ENCODE measurements around the gene HSD11B1. TPM values are rescaled to one million over a fixed set of nuclear protein-coding genes. Genes with fewer than 3 reads are reported as not detected.

Gene HSD11B1
- total and polyA plus RNA-seq, 2 donors (not counting 3 experiments of a cell fraction or from before 2014, with no cell fraction given) = not detected

DNA sequence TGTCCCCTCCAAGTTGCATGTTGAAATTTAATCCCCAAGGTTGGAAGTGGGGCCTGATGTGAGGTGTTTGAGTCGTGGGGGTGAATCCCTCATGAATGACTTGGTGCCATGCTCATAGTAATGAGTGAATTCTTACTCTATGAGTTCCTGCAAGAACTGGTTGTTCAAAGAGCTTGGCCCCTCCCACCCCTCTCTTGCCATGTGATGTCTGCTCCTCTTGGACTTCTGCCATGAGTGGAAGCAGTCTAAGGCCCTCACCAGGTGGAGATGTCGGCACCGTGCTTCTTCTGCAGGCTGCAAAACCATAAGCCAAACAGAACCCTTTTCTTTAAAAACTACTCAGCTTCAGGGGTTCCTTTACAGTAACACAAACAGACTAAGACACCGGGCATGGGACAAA, 15.2 kb upstream of the HSD11B1 start:
- no peaks in the 10 kb centered on the region for H3K36me3 ChIP-seq (ENCODE audit: control insufficient read depth in 2 of 2, extremely low read depth in 1 of 2, insufficient read depth in 2 of 2, low read length in 2 of 2)
- dilution Hi-C loops (cut with MboI; ENCODE audit: extremely low pct_ligation_motif_present, low sequenced_read_pairs) (loop anchor here (25.0 kb wide), 1 partner anchor 102 kb away; the partner anchor contains the start of gene CAMK1G), intact Hi-C loops (cut with micrococcal nuclease) (no loop called here)
- no peak overlapping the region for H3K4me3 ChIP-seq (replicated peaks in 1 of 3; ENCODE audit: insufficient read depth in 1 of 3, low read depth in 1 of 3, low read length in 3 of 3)
- no peaks in the 10 kb centered on the region for H3K4me1 ChIP-seq (ENCODE audit: control insufficient read depth, extremely low read depth, insufficient read depth, low read length)
- FAIRE-seq (no peak), DNase-seq (ENCODE audit: low read depth, low spot score) (no peak)
- no peaks in the 10 kb centered on the region for H3K79me2 ChIP-seq (ENCODE audit: control insufficient read depth, insufficient read depth, low read length)
- BruUV-seq (replicated peaks) = no TSS peak
- ChIA-PET POLR2A (no interaction called here), CTCF (interaction anchor here (1.1 to 7.1 kb wide), 7 partner anchors 10 to 124 kb away, joined by 3 to 70 read pairs (median 6); no protein-coding TSS in a partner anchor)
- H3K27me3 ChIP-seq (ENCODE audit: control insufficient read depth in 2 of 2, insufficient read depth in 2 of 2, low read length in 2 of 2) = peaks cover 14 to 15% of the 10 kb centered on the region in 2 experiments
- no peaks in the 10 kb centered on the region for H4K20me1 ChIP-seq (replicated peaks; ENCODE audit: control insufficient read depth, extremely low read depth, insufficient read depth, low read length)
- no peaks in the 10 kb centered on the region for H3K9me1 ChIP-seq (replicated peaks; ENCODE audit: control insufficient read depth, extremely low read depth, insufficient read depth, low read length)
- no peak overlapping the region for H3K27ac ChIP-seq (ENCODE audit: insufficient read depth, low read depth, low read length)
- H2AFZ ChIP-seq (ENCODE audit: low read depth, low read length) = no peak overlapping the region
- no peak overlapping the region for H3K4me2 ChIP-seq (ENCODE audit: insufficient read depth, low read length)
- no peaks in the 10 kb centered on the region for H3K9me3 ChIP-seq (replicated peaks; ENCODE audit: control insufficient read depth, insufficient read depth, low read length)
- H3K9ac ChIP-seq (replicated peaks; ENCODE audit: extremely low read depth, insufficient read depth, low read length) = no peak overlapping the region
- TF ChIP-seq POLR2AphosphoS5 (IDR thresholded peaks at IDR 0.05; ENCODE audit: insufficient read depth, low read depth, low read length) (no peak), GATA2 (IDR thresholded peaks at IDR 0.05; ENCODE audit: insufficient read depth, insufficient read length, low read depth, low read length) (no peak), EZH2 (IDR thresholded peaks at IDR 0.05; ENCODE audit: borderline replicate concordance, low read depth, low read length, severe bottlenecking) (no peak), JUN (IDR thresholded peaks at IDR 0.05; ENCODE audit: borderline replicate concordance, insufficient read depth, insufficient read length, low read depth) (no peak), FOS (IDR thresholded peaks at IDR 0.05; ENCODE audit: borderline replicate concordance, insufficient read depth, low read length) (no peak)

DNA sequence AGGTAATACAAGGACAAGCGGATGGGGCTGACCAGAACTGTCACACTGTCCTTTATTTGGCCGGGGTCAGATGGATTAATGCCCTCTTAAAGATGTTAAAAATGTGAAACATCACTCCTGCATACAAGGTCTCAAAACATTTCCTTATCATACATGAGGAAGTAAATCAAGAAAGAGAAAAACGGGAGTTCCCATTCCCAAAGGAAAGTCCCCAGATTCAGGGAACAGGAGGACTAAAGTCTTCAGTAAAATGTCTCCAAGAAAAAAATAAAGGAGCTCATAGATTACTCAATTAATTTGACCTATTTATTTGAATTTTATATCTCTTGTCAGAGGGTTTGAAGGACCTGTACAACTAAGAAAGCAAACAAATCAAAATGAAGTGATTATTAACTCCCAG, 13.4 kb upstream of the HSD11B1 start:
- Histone ChIP-seq H3K9me1 (replicated peaks; ENCODE audit: control insufficient read depth, extremely low read depth, insufficient read depth, low read length) (no peaks in the 10 kb centered on the region), H4K20me1 (replicated peaks; ENCODE audit: control insufficient read depth, extremely low read depth, insufficient read depth, low read length) (no peaks in the 10 kb centered on the region), H3K4me1 (ENCODE audit: control insufficient read depth, extremely low read depth, insufficient read depth, low read length) (no peaks in the 10 kb centered on the region), H3K9ac (replicated peaks; ENCODE audit: extremely low read depth, insufficient read depth, low read length) (no peak overlapping the region), H3K36me3 (ENCODE audit: control insufficient read depth in 2 of 2, extremely low read depth in 1 of 2, insufficient read depth in 2 of 2, low read length in 2 of 2) (no peaks in the 10 kb centered on the region), H3K27me3 (ENCODE audit: control insufficient read depth in 2 of 2, insufficient read depth in 2 of 2, low read length in 2 of 2) (peaks cover 11 to 13% of the 10 kb centered on the region in 2 experiments), H3K79me2 (ENCODE audit: control insufficient read depth, insufficient read depth, low read length) (no peaks in the 10 kb centered on the region), H3K27ac (ENCODE audit: insufficient read depth, low read depth, low read length) (no peak overlapping the region), H3K4me3 (replicated peaks in 1 of 3; ENCODE audit: insufficient read depth in 1 of 3, low read depth in 1 of 3, low read length in 3 of 3) (no peak overlapping the region), H3K9me3 (replicated peaks; ENCODE audit: control insufficient read depth, insufficient read depth, low read length) (no peaks in the 10 kb centered on the region), H2AFZ (ENCODE audit: low read depth, low read length) (no peak overlapping the region), H3K4me2 (ENCODE audit: insufficient read depth, low read length) (no peak overlapping the region)
- ChIA-PET POLR2A (no interaction called here), CTCF (interaction anchor here (0.8 to 7.1 kb wide), 12 partner anchors 11 to 122 kb away, joined by 3 to 70 read pairs (median 4); partner anchors contain the start of gene G0S2)
- TF ChIP-seq POLR2A (IDR thresholded peaks at IDR 0.05; ENCODE audit: low read depth, low read length) (no peak), CTCF (IDR thresholded peaks at IDR 0.05; ENCODE audit: extremely low read depth in 1 of 2, insufficient read depth in 1 of 2, low read depth in 1 of 2, low read length in 2 of 2) (no peak), GATA2 (IDR thresholded peaks at IDR 0.05; ENCODE audit: insufficient read depth, insufficient read length, low read depth, low read length) (no peak), FOS (IDR thresholded peaks at IDR 0.05; ENCODE audit: borderline replicate concordance, insufficient read depth, low read length) (no peak), POLR2AphosphoS5 (IDR thresholded peaks at IDR 0.05; ENCODE audit: insufficient read depth, low read depth, low read length) (no peak), EZH2 (IDR thresholded peaks at IDR 0.05; ENCODE audit: borderline replicate concordance, low read depth, low read length, severe bottlenecking) (no peak), JUN (IDR thresholded peaks at IDR 0.05; ENCODE audit: borderline replicate concordance, insufficient read depth, insufficient read length, low read depth) (no peak), MYC (IDR thresholded peaks at IDR 0.05; ENCODE audit: low read depth, low read length) (no peak)
- TF ChIP-seq, protein P1, sequence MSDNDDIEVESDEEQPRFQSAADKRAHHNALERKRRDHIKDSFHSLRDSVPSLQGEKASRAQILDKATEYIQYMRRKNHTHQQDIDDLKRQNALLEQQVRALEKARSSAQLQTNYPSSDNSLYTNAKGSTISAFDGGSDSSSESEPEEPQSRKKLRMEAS (IDR thresholded peaks at IDR 0.05; ENCODE audit: insufficient read depth, insufficient read length) = no peak
- BruUV-seq (replicated peaks) = no TSS peak
- intact Hi-C loops (cut with micrococcal nuclease) (loop anchor here (5.0 kb wide), 1 partner anchor 44 kb away; no protein-coding TSS in a partner anchor), dilution Hi-C loops (cut with MboI; ENCODE audit: extremely low pct_ligation_motif_present, low sequenced_read_pairs) (loop anchor here (25.0 kb wide), 1 partner anchor 104 kb away; the partner anchor contains the start of gene CAMK1G)
- DNase-seq (ENCODE audit: low read depth, low spot score) (no peak), FAIRE-seq (no peak)

All from endothelial cell of umbilical vein (primary cell).